Renal pelvis (tissue), 12 donors: Measurements from ENCODE around the gene PDF. TPM values are rescaled to one million over a fixed set of nuclear protein-coding genes. Genes with fewer than 3 reads are reported as not detected.
"Not testable (repeated sequence)": the region's sequence is repeated elsewhere in the genome, so short reads cannot be mapped to it uniquely, and the experiment has no call there.

Experiments
- DNase-seq: peaks from one replicate; pipeline ENCODE4 v3.0.0-alpha.2; 2013
- long read RNA-seq, 16 experiments: transcript quantifications; one replicate each; lab custom pipeline, GENCODE V29; 2026
- polyA plus RNA-seq, 3 donors: library from polyadenylated mRNA; unstranded; fragments of 120-200 nt; gene quantifications; one replicate each; pipeline ENCODE4 v1.2.1, GENCODE V29; 2013; ENCODE audit not compliant: insufficient read length in 3 of 3

The PDF gene
- polyA plus RNA-seq = 1 to 10 TPM; 7.6 to 9.5 (median 8.1) TPM
- long read RNA-seq, donor 1, partial matches to known transcripts = 7 of 9 reads
- long read RNA-seq, donor 1, other reads (novel, unspliced or antisense) = 0 of 9 reads
- long read RNA-seq, donor 2, transcript PDF-201 (2 exons, 1,158 nt) = major isoform, 11 of 11 reads
- long read RNA-seq, donor 2, partial matches to known transcripts = 0 of 11 reads
- long read RNA-seq, donor 2, other reads (novel, unspliced or antisense) = 0 of 11 reads
- long read RNA-seq, donor 3, transcript PDF-201 (2 exons, 1,158 nt) = major isoform, 10 of 10 reads
- long read RNA-seq, donor 3, partial matches to known transcripts = 0 of 10 reads
- long read RNA-seq, donor 3, other reads (novel, unspliced or antisense) = 0 of 10 reads
- long read RNA-seq, donor 4, transcript PDF-201 (2 exons, 1,158 nt) = major isoform, 8 of 27 reads
- long read RNA-seq, donor 4, partial matches to known transcripts = 19 of 27 reads
- long read RNA-seq, donor 4, other reads (novel, unspliced or antisense) = 0 of 27 reads
- long read RNA-seq, donor 5, partial matches to known transcripts = 0 of 4 reads
- long read RNA-seq, donor 5, other reads (novel, unspliced or antisense) = 0 of 4 reads
- long read RNA-seq, donor 6, transcript PDF-201 (2 exons, 1,158 nt) = major isoform, 8 of 8 reads
- long read RNA-seq, donor 6, partial matches to known transcripts = 0 of 8 reads
- long read RNA-seq, donor 6, other reads (novel, unspliced or antisense) = 0 of 8 reads
- long read RNA-seq, donor 7, transcript PDF-201 (2 exons, 1,158 nt) = major isoform, 10 of 10 reads
- long read RNA-seq, donor 7, partial matches to known transcripts = 0 of 10 reads
- long read RNA-seq, donor 7, other reads (novel, unspliced or antisense) = 0 of 10 reads
- long read RNA-seq, donor 8, partial matches to known transcripts = 0 of 2 reads
- long read RNA-seq, donor 8, other reads (novel, unspliced or antisense) = 0 of 2 reads
- long read RNA-seq, donor 9, transcript PDF-201 (2 exons, 1,158 nt) = major isoform, 11 of 11 reads
- long read RNA-seq, donor 9, partial matches to known transcripts = 0 of 11 reads
- long read RNA-seq, donor 9, other reads (novel, unspliced or antisense) = 0 of 11 reads
- long read RNA-seq, donor 10, transcript PDF-201 (2 exons, 1,158 nt) = major isoform, 9 of 9 reads
- long read RNA-seq, donor 10, partial matches to known transcripts = 0 of 9 reads
- long read RNA-seq, donor 10, other reads (novel, unspliced or antisense) = 0 of 9 reads
- long read RNA-seq, donor 11, transcript PDF-201 (2 exons, 1,158 nt) = major isoform, 9 of 9 reads
- long read RNA-seq, donor 11, partial matches to known transcripts = 0 of 9 reads
- long read RNA-seq, donor 11, other reads (novel, unspliced or antisense) = 0 of 9 reads
- long read RNA-seq, donor 12, transcript PDF-201 (2 exons, 1,158 nt) = major isoform, 9 of 9 reads
- long read RNA-seq, donor 12, partial matches to known transcripts = 0 of 9 reads
- long read RNA-seq, donor 12, other reads (novel, unspliced or antisense) = 0 of 9 reads
- long read RNA-seq, donor 13, partial matches to known transcripts = 0 of 2 reads
- long read RNA-seq, donor 13, other reads (novel, unspliced or antisense) = 0 of 2 reads
- long read RNA-seq, donor 14 = 0 reads
- long read RNA-seq, donor 15 = 0 reads
- long read RNA-seq, donor 16, transcript PDF-201 (2 exons, 1,158 nt) = major isoform, 8 of 8 reads
- long read RNA-seq, donor 16, partial matches to known transcripts = 0 of 8 reads
- long read RNA-seq, donor 16, other reads (novel, unspliced or antisense) = 0 of 8 reads

DNA sequence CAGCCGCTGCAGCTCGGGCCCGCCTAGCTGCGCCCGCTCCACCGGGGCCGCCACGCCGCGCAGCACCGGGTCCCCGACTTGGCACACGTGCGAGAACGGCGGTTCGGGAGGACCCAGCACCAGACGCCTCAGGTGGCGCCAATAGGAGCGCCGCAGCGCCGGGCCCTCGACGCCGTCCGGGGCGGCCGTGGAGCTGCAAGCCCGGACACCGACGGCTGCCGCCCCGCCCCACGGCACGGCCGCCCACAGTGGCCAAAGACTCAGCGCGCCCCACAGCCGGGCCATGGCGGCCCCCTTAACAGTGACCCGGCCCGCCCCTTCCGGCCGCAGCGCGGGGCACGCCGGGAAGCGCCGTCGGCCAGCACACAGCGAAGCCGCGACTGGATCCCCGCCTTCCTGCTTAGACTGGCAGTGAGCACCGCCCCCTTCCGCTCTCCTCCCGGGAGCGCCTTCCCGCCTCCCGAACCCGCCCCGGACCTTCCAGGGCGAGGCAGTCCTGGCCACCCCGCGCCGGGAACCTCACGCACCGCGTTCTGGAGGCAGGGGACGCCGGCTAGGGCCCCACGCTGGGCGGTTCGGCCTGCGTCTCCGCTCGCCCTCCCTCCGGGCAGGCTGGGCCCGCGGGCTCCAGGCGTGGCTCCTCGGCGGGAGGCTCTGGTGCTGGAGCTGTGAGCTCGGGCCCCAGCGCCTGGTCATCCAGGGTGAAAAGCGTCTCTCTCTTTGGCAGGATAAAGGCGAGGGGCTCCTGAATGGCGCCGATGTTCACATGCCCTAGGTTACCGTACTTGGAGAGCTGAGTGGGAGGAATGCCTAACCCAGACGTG is at the start of gene PDF:
Gene PDF, minus strand, starts transcription at position 303 of the 824 bp plus-strand sequence. Its CDS starts 18 bp downstream, at position 285.
- DNase-seq = peak; percentile 92

GRCh38 chr16:69378760-69379159 is 48.4 kb upstream of the PDF start:
- no peak for DNase-seq

- DNase-seq = no peak
Measured at GRCh38 chr16:69378036-69378435, 47.6 kb upstream of the PDF start.

GRCh38 chr16:69376393-69377059 is 46.1 kb upstream of the PDF start:
- DNase-seq = no peak

- no peak for DNase-seq
Measured at GRCh38 chr16:69373019-69373418, 42.6 kb upstream of the PDF start.

DNA sequence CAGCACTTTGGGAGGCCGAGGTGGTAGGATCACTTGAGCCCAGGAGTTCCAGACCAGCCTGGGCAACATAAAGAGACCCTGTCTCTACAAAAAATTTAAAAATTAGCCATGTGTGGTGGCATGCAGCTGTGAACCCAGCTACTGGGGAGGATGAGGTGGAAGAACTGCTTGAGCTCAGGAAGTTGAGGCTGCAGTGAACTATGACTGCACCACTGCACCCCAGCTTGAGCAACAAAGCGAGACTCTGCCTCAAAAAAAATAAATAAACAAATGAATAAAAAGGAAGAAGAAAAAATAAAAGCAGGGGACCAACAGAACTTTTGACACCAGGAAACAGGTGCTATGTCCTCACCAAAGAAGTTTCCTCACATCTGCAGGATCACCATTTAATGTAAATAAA is 41.2 kb upstream of the PDF start:
- no peak for DNase-seq

GRCh38 chr16:69368866-69369265 is 38.5 kb upstream of the PDF start:
- no peak for DNase-seq

DNA sequence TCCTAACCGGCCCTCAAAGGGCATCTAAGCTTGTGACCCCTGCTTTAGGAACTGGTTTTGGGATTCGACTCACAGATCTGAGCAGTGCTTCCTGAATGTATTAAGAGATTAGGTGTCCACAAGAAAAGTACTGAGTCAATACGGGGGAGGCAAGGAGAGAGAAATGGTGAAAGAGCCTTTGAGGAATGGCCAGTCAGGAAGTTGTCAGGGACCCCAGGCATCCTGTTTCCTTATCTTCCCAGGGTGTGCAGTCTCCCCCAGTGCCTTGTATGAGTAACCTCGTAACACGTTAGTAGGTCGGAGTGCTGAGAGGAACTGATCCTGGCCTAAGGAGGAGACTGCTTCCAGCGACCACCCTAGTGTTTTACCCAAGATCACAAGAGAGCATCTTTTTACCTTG is 37.6 kb upstream of the PDF start:
- DNase-seq = no peak

DNA sequence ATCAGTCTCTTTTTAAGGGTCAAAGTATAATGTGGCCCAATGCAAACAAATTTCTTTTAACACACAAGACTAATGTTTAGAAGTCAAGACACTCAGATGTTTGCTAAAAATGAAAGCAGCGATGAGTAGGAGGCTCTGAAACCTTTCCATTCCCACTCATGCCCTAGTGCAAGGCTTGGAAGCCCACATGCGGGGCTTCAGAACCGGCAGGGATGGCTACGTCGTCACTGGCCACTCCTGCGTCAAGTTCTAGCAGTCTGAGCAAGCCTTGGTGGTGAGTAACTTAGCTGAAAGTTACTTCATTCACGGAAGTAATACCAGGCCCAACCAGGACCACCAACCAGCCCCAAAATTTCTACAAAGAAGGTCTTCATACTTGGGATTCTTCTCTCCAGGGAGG is 36.0 kb upstream of the PDF start:
- DNase-seq = no peak

GRCh38 chr16:69365901-69366300 is 35.5 kb upstream of the PDF start:
- DNase-seq = no peak

DNA sequence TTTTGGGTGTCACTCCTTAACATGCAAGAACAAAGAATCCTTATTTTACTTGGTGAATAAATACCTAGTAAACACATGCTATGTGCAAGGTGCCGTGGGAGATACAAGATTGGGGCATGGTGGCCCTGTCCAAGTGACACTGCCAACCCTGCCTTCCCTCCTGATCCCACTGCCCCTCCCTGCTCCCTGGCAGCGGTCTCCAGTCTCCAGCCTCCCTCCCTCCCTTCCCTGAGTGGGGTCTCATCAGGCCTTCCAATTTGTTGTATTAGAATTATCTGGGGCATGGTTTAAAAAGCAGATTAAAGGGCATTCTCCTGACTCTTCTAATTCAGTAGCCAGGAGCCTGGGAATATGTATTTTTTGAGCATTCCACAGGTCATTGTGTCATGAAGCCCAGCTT is 33.7 kb upstream of the PDF start:
- no peak for DNase-seq

GRCh38 chr16:69363281-69363717 is 32.9 kb upstream of the PDF start:
- DNase-seq = no peak

DNA sequence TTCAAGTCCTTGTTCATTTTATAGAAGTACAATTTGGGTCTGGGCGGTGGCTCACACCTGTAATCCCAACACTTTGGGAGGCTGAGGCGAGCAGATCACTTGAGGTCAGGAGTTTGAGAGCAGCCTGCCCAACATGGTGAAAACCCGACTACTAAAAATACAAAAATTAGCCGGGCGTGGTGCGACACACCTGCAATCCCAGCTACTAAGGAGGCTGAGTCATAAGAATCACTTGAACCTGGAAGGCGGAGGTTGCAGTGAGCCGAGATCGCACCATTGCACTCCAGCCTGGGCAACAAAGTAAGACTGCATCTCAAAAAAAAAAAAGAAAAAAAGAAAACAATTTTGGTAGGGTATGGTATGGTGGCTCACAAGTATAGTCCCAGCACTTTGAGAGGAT is 29.7 kb upstream of the PDF start:
- not testable (repeated sequence) for DNase-seq

- no peak for DNase-seq
Measured at GRCh38 chr16:69351309-69352027, 21.1 kb upstream of the PDF start, which contains the start of gene TMED6. TMED6 (minus strand) TSS chr16:69351786; CDS start chr16:69351753, 33 bp downstream.

- DNase-seq = no peak
Measured at GRCh38 chr16:69350536-69351133, 20.2 kb upstream of the PDF start.

DNA sequence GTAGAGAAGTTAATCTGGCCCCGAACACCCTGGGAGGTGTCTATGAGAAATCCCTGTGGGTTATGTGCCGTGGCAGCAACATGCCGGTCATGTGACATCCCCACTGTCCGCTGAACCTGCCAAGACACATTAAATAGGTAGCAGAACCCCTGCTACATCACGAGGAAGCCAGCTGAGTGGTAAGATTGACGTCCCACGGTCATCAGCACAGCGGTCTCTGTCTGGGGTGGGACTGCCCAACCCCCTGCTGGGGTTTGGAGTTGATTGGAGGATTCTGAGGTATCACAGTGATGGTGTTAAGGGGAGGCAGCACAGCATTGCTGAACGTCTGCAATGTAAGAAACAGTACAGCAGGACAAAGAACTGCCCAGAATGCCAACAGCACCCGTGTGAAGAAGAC is 19.1 kb upstream of the PDF start:
- DNase-seq = no peak

- DNase-seq = no peak
Measured at GRCh38 chr16:69348222-69348621, 17.8 kb upstream of the PDF start.

GRCh38 chr16:69346683-69347082 is 16.3 kb upstream of the PDF start:
- no peak for DNase-seq
